ENCODE results near the gene EYA2. TPM values are rescaled to one million over a fixed set of nuclear protein-coding genes. Genes with fewer than 3 reads are reported as not detected.

EYA2 gene
- total and polyA plus RNA-seq, 2 donors (not counting 1 experiment from before 2014, with no cell fraction given) = 1.1 to 2.8 TPM

- TF ChIP-seq CTCF (IDR thresholded peaks at IDR 0.05) (no peak), EZH2 (IDR thresholded peaks at IDR 0.05; ENCODE audit: borderline replicate concordance, insufficient read depth, low read depth, low read length, poor library complexity, severe bottlenecking) (no peak)
- intact Hi-C loops (cut with micrococcal nuclease) = no loop called here
- POLR2A ChIA-PET = no interaction called here
- Histone ChIP-seq H3K79me2 (ENCODE audit: control insufficient read depth, insufficient read depth, low read length) (no peaks in the 10 kb centered on the region), H4K20me1 (ENCODE audit: control insufficient read depth, insufficient read depth, low read length, poor library complexity, severe bottlenecking) (no peaks in the 10 kb centered on the region), H3K27ac (ENCODE audit: low read length in 2 of 2) (no peak overlapping the region), H3K4me2 (replicated peaks; ENCODE audit: low read depth, low read length, poor library complexity, severe bottlenecking) (no peak overlapping the region), H2AFZ (ENCODE audit: insufficient read depth, low read depth, low read length, poor library complexity, severe bottlenecking) (no peak overlapping the region), H3K4me1 (ENCODE audit: control insufficient read depth in 2 of 2, insufficient read depth in 2 of 2, low read length in 2 of 2) (peaks cover 0 to 4% of the 10 kb centered on the region in 2 donors), H3K4me3 (ENCODE audit: control extremely low read depth in 1 of 5, extremely low read depth in 1 of 5, insufficient read depth in 1 of 5, low read depth in 2 of 5, low read length in 4 of 5) (no peak overlapping the region), H3K9ac (ENCODE audit: low read length) (no peak overlapping the region), H3K9me3 (ENCODE audit: control extremely low read depth in 1 of 3, control insufficient read depth in 2 of 3, insufficient read depth in 1 of 3, low read length in 2 of 3) (peaks cover 0 to 5% (median 0%) of the 10 kb centered on the region in 3 donors), H3K27me3 (replicated peaks in 1 of 4; ENCODE audit: control extremely low read depth in 1 of 4, control insufficient read depth in 3 of 4, insufficient read depth in 4 of 4, low read length in 3 of 4) (peaks cover 0 to 3% (median 0%) of the 10 kb centered on the region in 4 experiments), H3K36me3 (replicated peaks in 1 of 2; ENCODE audit: control extremely low read depth in 1 of 2, control insufficient read depth in 1 of 2, extremely low read depth in 1 of 2, insufficient read depth in 2 of 2, low read length in 1 of 2) (no peaks in the 10 kb centered on the region)
- CTCF ChIA-PET = no interaction called here
- Mint-ChIP-seq H3K9me3 (ENCODE audit: insufficient read depth) (no peaks in the 10 kb centered on the region), H3K4me3 (no peak overlapping the region), H3K27ac (no peak overlapping the region), H3K27me3 (peaks cover 18% of the 10 kb centered on the region), H3K4me1 (peaks cover 2% of the 10 kb centered on the region)
- 100% methylated on average over 1 of the region's 2 CpGs for WGBS (ENCODE audit: insufficient coverage)
- ATAC-seq (ENCODE audit: low read depth) (no peak), DNase-seq (no peak)
These were observed 133.8 kb downstream of the EYA2 start for GRCh38 chr20:47028487-47028886.

DNA sequence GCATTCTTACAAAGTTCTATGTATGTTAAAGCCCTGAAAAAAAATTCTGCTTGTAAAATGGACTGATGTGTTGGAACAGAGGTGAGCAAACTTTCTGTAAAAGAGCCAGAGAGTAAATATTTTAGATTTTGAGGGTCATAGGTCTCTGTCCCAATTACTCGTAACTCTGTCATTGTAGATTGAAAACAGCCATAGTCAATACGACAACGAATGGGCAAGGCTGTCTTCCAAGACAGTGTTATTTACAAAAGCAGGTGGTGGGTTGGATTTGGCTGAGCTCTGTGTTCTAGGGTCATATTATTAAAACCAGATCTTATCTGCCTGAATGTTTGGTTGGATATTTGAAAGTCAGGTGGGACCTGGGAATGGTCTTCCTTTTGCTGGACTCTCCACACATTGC is 135.2 kb downstream of the EYA2 start:
- Histone ChIP-seq H3K4me1 (ENCODE audit: control insufficient read depth in 2 of 2, insufficient read depth in 2 of 2, low read length in 2 of 2) (no peaks in the 10 kb centered on the region), H3K9me3 (ENCODE audit: control extremely low read depth in 1 of 3, control insufficient read depth in 2 of 3, insufficient read depth in 1 of 3, low read length in 2 of 3) (peaks cover 0 to 5% (median 0%) of the 10 kb centered on the region in 3 donors), H3K36me3 (replicated peaks in 1 of 2; ENCODE audit: control extremely low read depth in 1 of 2, control insufficient read depth in 1 of 2, extremely low read depth in 1 of 2, insufficient read depth in 2 of 2, low read length in 1 of 2) (no peaks in the 10 kb centered on the region), H4K20me1 (ENCODE audit: control insufficient read depth, insufficient read depth, low read length, poor library complexity, severe bottlenecking) (no peaks in the 10 kb centered on the region), H3K27ac (ENCODE audit: low read length in 2 of 2) (no peak overlapping the region), H3K9ac (ENCODE audit: low read length) (no peak overlapping the region), H3K27me3 (replicated peaks in 1 of 4; ENCODE audit: control extremely low read depth in 1 of 4, control insufficient read depth in 3 of 4, insufficient read depth in 4 of 4, low read length in 3 of 4) (peaks cover 0 to 3% (median 0%) of the 10 kb centered on the region in 4 experiments), H3K4me3 (ENCODE audit: control extremely low read depth in 1 of 5, extremely low read depth in 1 of 5, insufficient read depth in 1 of 5, low read depth in 2 of 5, low read length in 4 of 5) (no peak overlapping the region), H3K4me2 (replicated peaks; ENCODE audit: low read depth, low read length, poor library complexity, severe bottlenecking) (no peak overlapping the region), H2AFZ (ENCODE audit: insufficient read depth, low read depth, low read length, poor library complexity, severe bottlenecking) (no peak overlapping the region), H3K79me2 (ENCODE audit: control insufficient read depth, insufficient read depth, low read length) (no peaks in the 10 kb centered on the region)
- Mint-ChIP-seq H3K4me1 (peaks cover 1% of the 10 kb centered on the region), H3K27me3 (peaks cover 14% of the 10 kb centered on the region), H3K27ac (no peak overlapping the region), H3K4me3 (no peak overlapping the region), H3K9me3 (ENCODE audit: insufficient read depth) (no peaks in the 10 kb centered on the region)
- intact Hi-C loops (cut with micrococcal nuclease) = no loop called here
- TF ChIP-seq CTCF (IDR thresholded peaks at IDR 0.05) = no peak
- no peak for TF ChIP-seq EZH2 (IDR thresholded peaks at IDR 0.05; ENCODE audit: borderline replicate concordance, insufficient read depth, low read depth, low read length, poor library complexity, severe bottlenecking)
- WGBS (ENCODE audit: insufficient coverage) = 92% methylated on average over 3 of the region's 3 CpGs
- POLR2A ChIA-PET = no interaction called here
- ATAC-seq (ENCODE audit: low read depth) = no peak
- DNase-seq = no peak
- CTCF ChIA-PET = no interaction called here

All from B cell (primary cell).